ENCODE results near the gene SPDYA.

SPDYA gene

DNA sequence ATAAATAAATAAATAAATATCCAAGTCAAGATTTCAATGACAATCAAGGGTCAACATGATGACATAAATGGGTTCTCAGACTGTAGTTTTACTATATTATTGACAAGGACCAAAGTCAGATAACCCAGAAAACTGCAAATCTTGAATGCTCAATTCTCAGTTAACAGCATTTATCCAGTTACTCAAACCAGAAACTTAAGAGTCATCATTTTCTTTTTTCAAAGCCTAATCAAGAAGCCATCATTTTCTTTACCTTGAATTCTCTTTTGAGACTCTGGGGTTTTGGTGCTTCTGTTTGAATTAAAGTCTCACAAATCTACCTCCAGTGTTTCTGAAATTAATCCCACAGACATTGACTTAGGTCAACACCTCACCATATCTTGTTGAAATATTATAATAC, 45.3 kb downstream of the SPDYA start:
- Histone ChIP-seq H3K9me3 (ENCODE audit: severe bottlenecking) (no peaks in the 10 kb centered on the region), H3K4me3 (ENCODE audit: low read depth, low read length) (no peak overlapping the region), H3K27ac (no peak overlapping the region), H3K36me3 (peaks cover 34% of the 10 kb centered on the region), H3K27me3 (ENCODE audit: insufficient read depth, low read depth, severe bottlenecking) (no peaks in the 10 kb centered on the region)
- TF ChIP-seq, protein P1, sequence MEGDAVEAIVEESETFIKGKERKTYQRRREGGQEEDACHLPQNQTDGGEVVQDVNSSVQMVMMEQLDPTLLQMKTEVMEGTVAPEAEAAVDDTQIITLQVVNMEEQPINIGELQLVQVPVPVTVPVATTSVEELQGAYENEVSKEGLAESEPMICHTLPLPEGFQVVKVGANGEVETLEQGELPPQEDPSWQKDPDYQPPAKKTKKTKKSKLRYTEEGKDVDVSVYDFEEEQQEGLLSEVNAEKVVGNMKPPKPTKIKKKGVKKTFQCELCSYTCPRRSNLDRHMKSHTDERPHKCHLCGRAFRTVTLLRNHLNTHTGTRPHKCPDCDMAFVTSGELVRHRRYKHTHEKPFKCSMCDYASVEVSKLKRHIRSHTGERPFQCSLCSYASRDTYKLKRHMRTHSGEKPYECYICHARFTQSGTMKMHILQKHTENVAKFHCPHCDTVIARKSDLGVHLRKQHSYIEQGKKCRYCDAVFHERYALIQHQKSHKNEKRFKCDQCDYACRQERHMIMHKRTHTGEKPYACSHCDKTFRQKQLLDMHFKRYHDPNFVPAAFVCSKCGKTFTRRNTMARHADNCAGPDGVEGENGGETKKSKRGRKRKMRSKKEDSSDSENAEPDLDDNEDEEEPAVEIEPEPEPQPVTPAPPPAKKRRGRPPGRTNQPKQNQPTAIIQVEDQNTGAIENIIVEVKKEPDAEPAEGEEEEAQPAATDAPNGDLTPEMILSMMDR (IDR thresholded peaks at IDR 0.05; ENCODE audit: low read depth, low read length): no peak
- no peak for DNase-seq

DNA sequence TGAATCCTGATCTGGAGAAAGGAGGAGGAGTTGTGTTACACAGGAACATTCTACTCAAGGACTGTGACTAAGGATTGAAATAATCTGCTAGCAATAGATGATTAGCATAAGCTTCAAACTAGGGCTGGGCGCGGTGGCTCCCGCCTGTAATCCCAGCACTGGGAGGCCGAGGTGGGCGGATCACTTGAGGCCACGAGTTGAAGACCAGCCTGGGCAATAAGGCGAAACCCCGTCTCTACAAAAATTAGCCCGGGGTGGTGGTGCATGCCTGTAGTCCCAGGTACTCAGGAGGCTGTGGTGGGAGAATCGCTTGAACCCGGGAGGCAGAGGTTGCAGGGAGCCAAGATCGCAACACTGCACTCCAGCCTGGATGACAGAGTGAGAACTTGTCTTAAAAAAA, 58.0 kb downstream of the SPDYA start:
- Histone ChIP-seq H3K36me3 (peaks cover 44% of the 10 kb centered on the region), H3K27ac (0 out of 2 replicates have a peak overlapping the region, but pooled peaks have one; percentile 1), H3K9me3 (ENCODE audit: severe bottlenecking) (no peaks in the 10 kb centered on the region), H3K4me3 (ENCODE audit: low read depth, low read length) (peak overlapping the region; percentile 91), H3K27me3 (ENCODE audit: insufficient read depth, low read depth, severe bottlenecking) (no peaks in the 10 kb centered on the region)
- TF ChIP-seq, protein P1 (IDR thresholded peaks at IDR 0.05; ENCODE audit: low read depth, low read length): no peak
- peak; percentile 87 for DNase-seq

DNA sequence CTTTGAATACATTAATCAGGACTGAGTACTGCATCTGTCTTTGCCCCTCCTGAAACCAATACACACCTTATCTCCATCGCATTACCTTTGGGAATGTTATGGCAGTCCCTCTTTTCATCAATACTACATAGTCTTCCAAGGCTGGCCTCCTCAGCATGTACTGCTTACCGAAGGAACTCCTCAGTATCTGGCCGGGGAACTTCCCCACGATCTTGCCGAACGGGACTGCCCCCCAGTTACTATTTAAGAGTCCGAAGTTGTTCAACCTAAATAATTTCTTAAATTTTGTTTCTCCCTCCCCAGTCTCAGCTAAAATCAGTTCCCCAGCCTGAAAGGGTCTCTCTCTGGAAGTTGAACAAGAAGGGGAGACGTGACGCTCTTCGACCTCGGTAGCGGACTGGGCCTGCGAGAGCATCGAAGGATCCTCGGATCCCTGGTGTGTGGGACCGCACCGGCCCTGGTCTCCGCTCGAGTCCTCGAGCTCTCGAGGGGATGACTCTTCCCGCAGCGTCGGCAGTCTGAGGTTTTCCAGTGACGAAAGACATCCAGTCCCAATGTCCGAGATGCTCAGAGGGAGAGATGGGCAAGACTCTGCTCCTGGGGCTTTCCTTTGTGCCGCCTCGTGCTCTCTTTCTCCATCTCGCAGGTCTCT, 59.0 kb downstream of the SPDYA start:
- peaks cover 34% of the 10 kb centered on the region for H3K36me3 ChIP-seq
- no peaks in the 10 kb centered on the region for H3K27me3 ChIP-seq (ENCODE audit: insufficient read depth, low read depth, severe bottlenecking)
- peak overlapping the region; percentile 91 for H3K4me3 ChIP-seq (ENCODE audit: low read depth, low read length)
- peak overlapping the region; percentile 87 for H3K27ac ChIP-seq
- no peaks in the 10 kb centered on the region for H3K9me3 ChIP-seq (ENCODE audit: severe bottlenecking)
- TF ChIP-seq, protein P1 (IDR thresholded peaks at IDR 0.05; ENCODE audit: low read depth, low read length): no peak
- DNase-seq: no peak

DNA sequence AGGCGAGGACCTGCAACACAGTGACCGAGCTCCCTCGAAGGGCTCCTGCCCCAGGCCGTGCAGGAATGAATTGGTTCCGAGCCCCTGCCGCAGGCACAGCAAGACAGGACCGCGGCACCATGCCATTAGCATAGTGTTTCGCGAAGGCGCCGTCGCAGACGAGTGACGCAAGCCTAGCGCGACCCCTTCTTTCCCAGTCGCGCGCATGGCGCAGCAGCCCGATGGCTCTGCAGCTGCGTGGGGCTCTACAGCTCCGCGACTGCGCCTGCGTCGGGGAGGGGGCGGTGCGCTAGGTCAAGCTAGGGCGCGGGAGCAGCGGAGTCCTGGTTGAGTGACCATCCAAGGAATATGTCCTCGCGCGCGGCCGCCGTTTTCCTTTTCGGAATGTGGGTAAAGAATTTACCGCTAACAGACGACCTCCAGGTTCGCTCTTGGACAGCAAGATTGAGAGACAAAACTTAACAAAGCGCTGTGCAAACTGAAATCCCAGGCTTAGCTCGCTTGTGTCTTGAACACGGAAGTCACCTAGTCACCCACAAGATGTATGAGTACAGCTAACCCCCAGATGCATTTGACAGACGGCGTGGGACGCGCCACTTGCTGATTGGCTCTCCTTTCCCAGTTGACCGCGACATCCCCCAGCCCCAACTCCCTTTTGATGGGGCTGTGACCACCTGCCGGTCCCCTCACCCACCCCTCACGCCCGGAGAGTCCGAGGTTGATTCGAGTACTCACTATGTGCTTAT, 59.7 kb downstream of the SPDYA start, which contains the start of gene TRMT61B:
Gene TRMT61B, minus strand, starts transcription at position 164 of the 746 bp plus-strand sequence. Its CDS starts 32 bp downstream, at position 132.
- H3K4me3 ChIP-seq (ENCODE audit: low read depth, low read length): peak within 1 kb of the TSS; percentile 91

DNA sequence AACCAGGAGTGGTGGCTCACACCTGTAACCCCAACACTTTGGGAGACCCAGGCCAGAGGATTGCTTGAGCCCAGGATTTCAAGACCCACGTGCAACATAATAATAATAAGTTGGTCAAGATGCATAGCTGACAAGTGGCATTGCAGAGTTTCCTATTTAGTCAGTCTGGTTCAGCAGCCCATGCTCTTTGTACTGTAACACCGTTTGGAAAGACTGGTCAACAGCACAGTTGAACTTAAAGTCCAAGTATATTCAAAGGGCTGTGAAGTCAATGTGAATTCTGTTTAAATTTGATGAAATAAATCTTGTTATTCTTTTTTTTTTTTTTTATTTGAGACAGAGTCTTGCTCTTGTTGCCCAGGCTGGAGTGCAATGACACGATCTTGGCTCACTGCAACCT, 61.0 kb downstream of the SPDYA start:
- DNase-seq: no peak
- no peak overlapping the region for H3K27ac ChIP-seq
- no peak overlapping the region for H3K4me3 ChIP-seq (ENCODE audit: low read depth, low read length)
- peaks cover 17% of the 10 kb centered on the region for H3K36me3 ChIP-seq
- H3K9me3 ChIP-seq (ENCODE audit: severe bottlenecking): no peaks in the 10 kb centered on the region
- TF ChIP-seq, protein P1 (IDR thresholded peaks at IDR 0.05; ENCODE audit: low read depth, low read length): no peak
- no peaks in the 10 kb centered on the region for H3K27me3 ChIP-seq (ENCODE audit: insufficient read depth, low read depth, severe bottlenecking)

More for the DNA sequence above, 59.7 kb downstream of the SPDYA start, which contains the start of gene TRMT61B:
- TF ChIP-seq, protein P1 (IDR thresholded peaks at IDR 0.05; ENCODE audit: low read depth, low read length): 0 out of 2 replicates have a peak, but pooled peaks have one; percentile 3
- Histone ChIP-seq H3K27ac (peak within 1 kb of the TSS; percentile 87), H3K36me3 (peaks cover 27% of the 10 kb centered on the region), H3K9me3 (ENCODE audit: severe bottlenecking) (no peaks in the 10 kb centered on the region), H3K27me3 (ENCODE audit: insufficient read depth, low read depth, severe bottlenecking) (no peaks in the 10 kb centered on the region)
- peak; percentile 99 for DNase-seq

All from WERI-Rb-1 (cell line).